GM12872 (cell line): ENCODE data around the gene MRPS27.

Experiments used
- TF ChIP-seq, protein P1 (sequence below): IDR thresholded peaks from 3 replicates; pipeline ENCODE4 v1.5.1; 2011; ENCODE audit warnings: low read depth, mild to moderate bottlenecking, low read length, moderate library complexity; ENCODE audit not compliant: insufficient read depth

Gene MRPS27

DNA sequence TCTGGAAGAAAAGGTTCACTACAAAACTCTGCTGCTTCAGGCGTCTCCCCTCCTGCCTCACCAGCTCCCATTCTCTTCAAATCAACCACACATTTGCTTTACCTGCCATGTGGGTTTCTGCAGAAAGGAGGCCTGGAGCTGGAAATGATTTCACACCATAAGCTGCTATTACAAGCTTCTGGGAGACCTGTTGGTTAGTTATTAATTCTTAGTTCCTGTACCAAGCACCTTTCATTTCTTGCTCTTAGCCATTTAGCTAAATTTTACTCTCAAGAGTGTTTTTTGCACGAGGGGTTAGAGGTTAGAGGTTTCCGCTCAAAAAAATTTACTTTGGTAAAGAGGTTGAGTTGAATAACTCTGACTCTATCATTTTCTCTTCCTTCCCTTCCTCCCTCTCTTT, 142.5 kb downstream of the MRPS27 start:
- TF ChIP-seq, protein P1, sequence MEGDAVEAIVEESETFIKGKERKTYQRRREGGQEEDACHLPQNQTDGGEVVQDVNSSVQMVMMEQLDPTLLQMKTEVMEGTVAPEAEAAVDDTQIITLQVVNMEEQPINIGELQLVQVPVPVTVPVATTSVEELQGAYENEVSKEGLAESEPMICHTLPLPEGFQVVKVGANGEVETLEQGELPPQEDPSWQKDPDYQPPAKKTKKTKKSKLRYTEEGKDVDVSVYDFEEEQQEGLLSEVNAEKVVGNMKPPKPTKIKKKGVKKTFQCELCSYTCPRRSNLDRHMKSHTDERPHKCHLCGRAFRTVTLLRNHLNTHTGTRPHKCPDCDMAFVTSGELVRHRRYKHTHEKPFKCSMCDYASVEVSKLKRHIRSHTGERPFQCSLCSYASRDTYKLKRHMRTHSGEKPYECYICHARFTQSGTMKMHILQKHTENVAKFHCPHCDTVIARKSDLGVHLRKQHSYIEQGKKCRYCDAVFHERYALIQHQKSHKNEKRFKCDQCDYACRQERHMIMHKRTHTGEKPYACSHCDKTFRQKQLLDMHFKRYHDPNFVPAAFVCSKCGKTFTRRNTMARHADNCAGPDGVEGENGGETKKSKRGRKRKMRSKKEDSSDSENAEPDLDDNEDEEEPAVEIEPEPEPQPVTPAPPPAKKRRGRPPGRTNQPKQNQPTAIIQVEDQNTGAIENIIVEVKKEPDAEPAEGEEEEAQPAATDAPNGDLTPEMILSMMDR, result no peak

DNA sequence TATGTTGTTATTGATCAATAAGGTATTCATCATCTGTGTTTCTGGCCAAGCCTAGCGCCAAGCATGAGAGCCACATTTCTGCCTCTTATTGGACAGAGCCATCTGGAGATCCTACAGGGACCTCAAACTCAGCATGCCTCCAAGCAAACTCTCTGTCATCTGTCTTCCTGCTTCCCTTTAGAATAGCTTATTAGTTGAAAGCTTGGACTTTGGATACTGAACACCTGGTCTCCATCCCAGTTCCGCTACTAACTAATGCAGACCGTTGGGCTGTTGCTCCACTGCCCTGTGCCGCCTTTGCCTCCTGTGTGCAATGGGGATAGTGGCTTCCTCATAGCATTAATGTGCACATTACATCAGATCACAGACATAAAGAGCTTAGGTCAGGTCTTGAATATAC, 147.3 kb downstream of the MRPS27 start:
- TF ChIP-seq, protein P1, result no peak

DNA sequence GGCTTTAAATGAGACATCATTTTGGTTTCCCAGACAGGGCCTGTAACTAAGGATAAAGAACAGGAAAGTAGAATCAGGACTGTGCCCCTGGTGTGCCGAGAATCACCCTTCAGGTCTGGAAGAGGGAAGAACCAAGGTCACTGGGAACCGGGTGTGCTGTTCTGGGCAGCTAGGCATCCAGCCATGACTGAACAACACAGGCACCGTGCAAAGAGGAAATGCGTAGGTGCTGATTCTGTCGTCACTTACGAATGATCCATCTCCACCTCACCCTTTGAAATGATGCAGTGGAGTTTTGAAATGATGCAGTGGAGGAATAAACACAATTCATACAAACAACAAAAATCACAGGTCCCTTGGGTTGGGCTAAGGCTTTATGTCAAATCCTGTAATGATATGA, 148.4 kb downstream of the MRPS27 start:
- TF ChIP-seq, protein P1, result no peak

DNA sequence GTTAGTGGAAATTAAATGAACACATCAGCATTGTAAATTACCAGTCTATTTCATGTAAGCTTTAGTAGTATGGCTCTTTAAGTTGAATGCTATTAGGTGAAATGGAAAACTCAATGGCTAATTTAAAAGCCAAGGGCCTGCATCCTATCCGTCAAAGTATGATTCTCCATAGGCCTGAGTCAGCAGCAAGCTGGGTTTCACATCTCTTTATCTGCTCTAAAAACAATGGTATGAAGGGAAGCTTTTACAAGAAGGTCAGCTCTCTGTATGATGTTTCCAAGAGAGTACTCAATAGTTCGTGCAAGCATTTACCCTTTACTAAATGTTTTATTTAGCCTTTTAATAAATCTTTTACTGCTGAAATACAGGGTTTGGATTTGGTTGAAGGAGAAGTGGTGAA, 149.9 kb downstream of the MRPS27 start:
- TF ChIP-seq, protein P1, result no peak
